Epithelial cell of proximal tubule (primary cell): ENCODE data around the gene MR1. TPM values are rescaled to one million over a fixed set of nuclear protein-coding genes. Genes with fewer than 3 reads are reported as not detected.

ENCODE experiments used
- DNase-seq: peaks from one replicate; pipeline ENCODE4 v3.0.0-alpha.2; 2011; ENCODE audit warnings: low read depth
- H3K4me3 ChIP-seq: 2 replicates; pipeline ENCODE4 v1.5.1; 2011; ENCODE audit warnings: low read depth, mild to moderate bottlenecking, low read length
- CTCF ChIP-seq: conservative IDR thresholded peaks from 2 replicates; pipeline ENCODE4 v1.5.1; 2012; ENCODE audit warnings: low read depth, mild to moderate bottlenecking, low read length
- total RNA-seq: library from RNA; depleted of rRNA; stranded (reverse); fragments of >200 nt; gene quantifications from 2 replicates; pipeline ENCODE4 v1.2.3, GENCODE V29; 2015

The MR1 gene
- total RNA-seq, 1 donor from 2014 or later: 0.29 TPM

DNA sequence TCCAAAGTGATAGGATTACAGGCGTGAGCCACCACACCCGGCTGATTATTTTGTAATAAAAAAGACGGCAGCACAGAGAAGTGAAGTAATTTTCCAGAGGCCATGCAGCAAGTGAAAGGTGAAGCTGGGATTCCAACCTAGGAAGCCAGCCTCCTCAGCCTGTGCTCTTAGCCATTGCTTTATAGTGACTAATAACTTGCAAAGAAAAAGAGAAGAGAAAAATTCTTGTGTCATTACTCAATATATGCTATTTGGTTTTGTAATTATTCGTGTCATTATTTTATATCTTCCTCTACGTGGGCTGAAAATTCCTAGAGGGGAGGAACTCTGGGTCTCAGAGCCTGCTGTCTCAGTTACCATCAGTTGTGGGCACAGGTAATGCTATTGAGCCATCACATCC lies 53.1 kb downstream of the MR1 start:
- no peak overlapping the region for H3K4me3 ChIP-seq
- no peak for TF ChIP-seq CTCF

DNA sequence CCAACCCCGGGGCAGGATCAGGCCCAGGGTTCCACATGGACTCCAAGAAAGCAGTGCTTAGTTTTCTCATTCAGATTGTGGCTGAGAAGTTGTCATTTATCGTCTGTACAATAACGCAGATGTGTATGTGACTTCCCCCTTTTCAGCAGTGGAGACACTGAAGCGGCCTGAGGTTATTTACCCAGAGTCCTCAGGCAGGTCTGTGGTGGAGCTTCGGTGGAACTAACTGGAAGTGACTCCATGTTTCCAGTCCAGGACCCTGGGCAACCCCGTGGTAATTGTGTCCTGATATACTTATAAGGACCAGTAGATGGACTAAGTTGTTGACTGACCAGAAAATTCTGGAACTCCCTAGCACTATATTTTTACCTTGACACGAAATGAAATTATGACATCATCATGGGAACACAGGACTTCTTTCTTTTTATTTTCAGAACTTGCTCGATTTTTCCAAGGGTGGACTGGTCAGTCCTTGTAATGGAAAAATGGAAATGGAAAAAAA lies 53.7 kb downstream of the MR1 start:
- H3K4me3 ChIP-seq: no peak overlapping the region
- no peak for DNase-seq
- TF ChIP-seq CTCF: no peak

More for the DNA sequence above, 53.1 kb downstream of the MR1 start:
- DNase-seq: no peak

GRCh38 chr1:181088079-181089016 lies 54.6 kb downstream of the MR1 start, which contains the start of gene IER5:
Gene IER5 (plus strand): TSS chr1:181088700. CDS start chr1:181088903, 203 bp downstream.
- DNase-seq: no peak
- H3K4me3 ChIP-seq: peak within 1 kb of the TSS; percentile 84
- TF ChIP-seq CTCF: no peak

DNA sequence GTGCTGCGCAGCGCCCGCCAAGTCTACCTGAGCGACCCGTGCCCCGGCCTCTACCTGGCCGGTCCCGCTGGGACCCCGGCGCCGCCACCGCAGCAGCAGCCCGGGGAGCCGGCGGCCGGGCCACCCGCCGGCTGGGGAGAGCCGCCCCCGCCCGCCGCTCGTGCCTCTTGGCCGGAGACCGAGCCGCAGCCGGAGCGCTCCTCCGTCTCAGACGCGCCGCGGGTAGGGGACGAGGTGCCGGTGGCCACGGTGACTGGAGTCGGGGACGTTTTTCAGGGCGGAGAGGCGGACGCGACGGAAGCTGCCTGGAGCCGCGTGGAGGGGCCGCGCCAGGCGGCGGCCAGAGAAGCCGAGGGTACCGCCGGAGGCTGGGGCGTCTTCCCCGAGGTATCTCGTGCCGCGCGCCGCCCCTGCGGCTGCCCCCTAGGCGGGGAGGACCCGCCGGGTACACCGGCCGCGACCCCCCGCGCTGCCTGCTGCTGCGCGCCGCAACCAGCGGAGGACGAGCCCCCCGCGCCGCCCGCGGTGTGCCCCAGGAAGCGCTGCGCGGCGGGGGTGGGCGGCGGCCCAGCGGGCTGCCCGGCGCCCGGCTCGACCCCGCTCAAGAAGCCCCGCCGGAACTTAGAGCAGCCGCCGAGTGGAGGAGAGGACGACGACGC lies 55.4 kb downstream of the MR1 start:
- H3K4me3 ChIP-seq: peak overlapping the region; percentile 84
- DNase-seq: no peak
- no peak for TF ChIP-seq CTCF

DNA sequence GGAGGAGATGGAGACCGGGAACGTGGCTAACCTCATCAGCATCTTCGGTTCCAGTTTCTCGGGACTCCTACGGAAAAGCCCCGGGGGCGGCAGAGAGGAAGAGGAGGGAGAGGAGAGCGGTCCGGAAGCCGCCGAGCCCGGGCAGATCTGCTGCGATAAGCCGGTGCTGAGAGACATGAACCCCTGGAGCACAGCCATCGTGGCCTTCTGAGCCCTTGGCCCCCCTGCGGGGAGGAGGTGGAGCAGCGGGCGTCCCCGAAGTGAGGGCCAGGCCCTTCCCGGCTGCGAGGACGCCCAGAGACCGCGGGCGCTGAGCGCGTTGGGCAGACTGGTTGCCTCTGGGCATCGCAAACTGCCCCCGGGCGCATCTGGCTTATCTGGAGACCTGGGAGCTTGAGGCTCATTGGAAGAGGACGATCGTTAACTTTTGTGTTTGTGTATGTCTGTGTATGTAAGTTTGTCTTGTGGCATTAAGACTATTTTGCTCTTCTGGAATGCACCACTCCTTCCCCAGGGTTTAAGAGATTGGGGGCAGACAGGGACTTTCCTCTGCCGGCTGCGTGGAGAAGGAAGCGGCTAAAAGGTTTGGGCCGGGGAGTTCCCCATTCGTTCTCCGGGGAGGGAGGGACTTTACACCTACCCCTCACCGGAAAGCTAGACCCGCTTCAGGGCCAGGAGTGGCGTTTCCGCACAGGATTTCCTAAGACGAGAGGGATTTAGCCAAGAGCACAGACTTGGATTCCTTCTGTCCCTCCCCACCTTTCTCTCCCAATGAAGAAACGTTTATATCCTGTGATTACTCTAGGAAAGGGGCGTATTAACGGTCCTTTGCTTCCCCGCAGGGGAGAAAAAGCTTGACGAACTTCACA lies 56.1 kb downstream of the MR1 start:
- no peak for DNase-seq
- no peak for TF ChIP-seq CTCF
- peak overlapping the region; percentile 84 for H3K4me3 ChIP-seq

DNA sequence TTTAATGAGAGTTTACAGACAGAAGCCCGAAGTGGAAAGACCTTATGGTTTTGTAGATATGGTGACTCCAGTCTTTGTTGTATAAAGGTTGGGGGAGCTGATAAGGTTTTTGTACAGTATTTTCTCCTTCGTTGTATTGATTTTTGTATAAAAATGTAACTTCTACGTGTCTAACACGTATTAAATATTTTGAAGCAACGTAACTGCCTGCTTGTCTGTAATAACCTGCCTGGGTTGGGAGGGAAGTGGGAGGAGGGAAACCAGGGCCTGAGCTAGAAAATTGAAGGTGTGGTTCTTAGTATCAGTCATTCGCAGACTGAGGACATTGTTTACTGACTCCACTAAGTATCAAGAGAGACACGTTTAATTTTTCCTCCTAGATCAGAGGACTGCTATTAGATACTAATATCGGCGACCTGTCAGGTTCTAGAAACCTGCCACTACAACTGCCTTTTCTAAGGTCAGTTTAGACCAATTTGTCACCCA lies 56.9 kb downstream of the MR1 start:
- no peak for TF ChIP-seq CTCF
- no peak for DNase-seq
- H3K4me3 ChIP-seq: peak overlapping the region; percentile 84
